ENCODE results near the gene OR6N2. TPM values are rescaled to one million over a fixed set of nuclear protein-coding genes. Genes with fewer than 3 reads are reported as not detected.

The OR6N2 gene
- polyA plus RNA-seq, 3 donors, result not detected

GRCh38 chr1:158732524-158732923 is 48.5 kb downstream of the OR6N2 start:
- Histone ChIP-seq H3K4me2 (replicated peaks; ENCODE audit: extremely low read depth, low read length, poor library complexity, severe bottlenecking) (no peak overlapping the region), H3K27ac (ENCODE audit: low read depth in 1 of 2, low read length in 2 of 2) (no peak overlapping the region), H3K4me3 (replicated peaks in 1 of 3; ENCODE audit: low read depth in 2 of 3, low read length in 3 of 3) (no peak overlapping the region), H3K9ac (ENCODE audit: insufficient read depth, low read length, poor library complexity, severe bottlenecking) (no peak overlapping the region), H3K27me3 (ENCODE audit: control insufficient read depth in 2 of 2, insufficient read depth in 2 of 2, low read length in 2 of 2) (no peaks in the 10 kb centered on the region), H3K9me3 (replicated peaks in 1 of 2; ENCODE audit: control insufficient read depth in 1 of 2, insufficient read depth in 1 of 2, low read length in 2 of 2) (no peaks in the 10 kb centered on the region), H4K20me1 (ENCODE audit: insufficient read depth, low read length) (no peaks in the 10 kb centered on the region), H3K4me1 (ENCODE audit: control insufficient read depth in 1 of 2, insufficient read depth in 2 of 2, low read length in 2 of 2) (peaks cover 3 to 14% of the 10 kb centered on the region in 2 donors), H2AFZ (ENCODE audit: insufficient read depth, low read depth, low read length, poor library complexity, severe bottlenecking) (no peak overlapping the region), H3K79me2 (ENCODE audit: insufficient read depth, low read length) (no peaks in the 10 kb centered on the region), H3K36me3 (replicated peaks in 1 of 2; ENCODE audit: control insufficient read depth in 1 of 2, insufficient read depth in 2 of 2, low read length in 2 of 2) (no peaks in the 10 kb centered on the region)
- WGBS (ENCODE audit: insufficient coverage), result 100% methylated on average over 1 of the region's 2 CpGs
- H3K4me3 Mint-ChIP-seq, result no peak overlapping the region
- intact Hi-C loops (cut with micrococcal nuclease), result no loop called here
- no peaks in the 10 kb centered on the region for H3K27me3 Mint-ChIP-seq (ENCODE audit: low read depth in 3 of 3)
- H3K36me3 Mint-ChIP-seq, result no peaks in the 10 kb centered on the region
- no peak overlapping the region for H3K27ac Mint-ChIP-seq
- peaks cover 17% of the 10 kb centered on the region for H3K4me1 Mint-ChIP-seq
- DNase-seq, result no peak
- peaks cover 0 to 2% (median 0%) of the 10 kb centered on the region in 7 donors for H3K9me3 Mint-ChIP-seq
- TF ChIP-seq, protein P1, sequence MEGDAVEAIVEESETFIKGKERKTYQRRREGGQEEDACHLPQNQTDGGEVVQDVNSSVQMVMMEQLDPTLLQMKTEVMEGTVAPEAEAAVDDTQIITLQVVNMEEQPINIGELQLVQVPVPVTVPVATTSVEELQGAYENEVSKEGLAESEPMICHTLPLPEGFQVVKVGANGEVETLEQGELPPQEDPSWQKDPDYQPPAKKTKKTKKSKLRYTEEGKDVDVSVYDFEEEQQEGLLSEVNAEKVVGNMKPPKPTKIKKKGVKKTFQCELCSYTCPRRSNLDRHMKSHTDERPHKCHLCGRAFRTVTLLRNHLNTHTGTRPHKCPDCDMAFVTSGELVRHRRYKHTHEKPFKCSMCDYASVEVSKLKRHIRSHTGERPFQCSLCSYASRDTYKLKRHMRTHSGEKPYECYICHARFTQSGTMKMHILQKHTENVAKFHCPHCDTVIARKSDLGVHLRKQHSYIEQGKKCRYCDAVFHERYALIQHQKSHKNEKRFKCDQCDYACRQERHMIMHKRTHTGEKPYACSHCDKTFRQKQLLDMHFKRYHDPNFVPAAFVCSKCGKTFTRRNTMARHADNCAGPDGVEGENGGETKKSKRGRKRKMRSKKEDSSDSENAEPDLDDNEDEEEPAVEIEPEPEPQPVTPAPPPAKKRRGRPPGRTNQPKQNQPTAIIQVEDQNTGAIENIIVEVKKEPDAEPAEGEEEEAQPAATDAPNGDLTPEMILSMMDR (IDR thresholded peaks at IDR 0.05), result no peak

DNA sequence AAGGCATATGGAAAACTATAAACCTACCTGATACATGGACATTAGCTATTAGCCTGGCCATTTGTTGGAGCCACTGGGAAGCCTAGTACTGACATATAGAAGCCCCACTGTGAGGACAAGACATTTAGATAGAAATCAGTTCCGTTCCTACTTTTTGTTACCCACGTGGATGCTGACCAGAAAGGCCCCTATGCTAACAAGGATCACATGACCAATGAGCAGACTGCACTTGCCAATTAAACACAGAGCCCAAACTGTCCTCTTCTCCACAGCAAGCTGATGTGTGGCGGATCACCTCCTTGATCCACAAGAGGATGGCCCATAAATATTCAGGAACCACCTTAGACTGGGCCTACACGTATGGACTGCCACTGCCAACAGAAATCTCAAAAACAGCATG is 49.3 kb downstream of the OR6N2 start:
- H3K4me2 ChIP-seq (replicated peaks; ENCODE audit: extremely low read depth, low read length, poor library complexity, severe bottlenecking), result no peak overlapping the region
- no peaks in the 10 kb centered on the region for H3K79me2 ChIP-seq (ENCODE audit: insufficient read depth, low read length)
- H3K27ac ChIP-seq (ENCODE audit: low read depth in 1 of 2, low read length in 2 of 2), result no peak overlapping the region
- H3K4me1 Mint-ChIP-seq, result peaks cover 17% of the 10 kb centered on the region
- WGBS (ENCODE audit: insufficient coverage), result 94% methylated on average over 4 of the region's 4 CpGs
- H3K27ac Mint-ChIP-seq, result no peak overlapping the region
- no peaks in the 10 kb centered on the region for H3K27me3 Mint-ChIP-seq (ENCODE audit: low read depth in 3 of 3)
- H3K4me3 Mint-ChIP-seq, result no peak overlapping the region
- intact Hi-C loops (cut with micrococcal nuclease), result no loop called here
- H3K4me3 ChIP-seq (replicated peaks in 1 of 3; ENCODE audit: low read depth in 2 of 3, low read length in 3 of 3), result no peak overlapping the region
- no peaks in the 10 kb centered on the region for H3K36me3 Mint-ChIP-seq
- H3K4me1 ChIP-seq (ENCODE audit: control insufficient read depth in 1 of 2, insufficient read depth in 2 of 2, low read length in 2 of 2), result peaks cover 3 to 14% of the 10 kb centered on the region in 2 donors
- H3K36me3 ChIP-seq (replicated peaks in 1 of 2; ENCODE audit: control insufficient read depth in 1 of 2, insufficient read depth in 2 of 2, low read length in 2 of 2), result no peaks in the 10 kb centered on the region
- no peak overlapping the region for H2AFZ ChIP-seq (ENCODE audit: insufficient read depth, low read depth, low read length, poor library complexity, severe bottlenecking)
- no peak for DNase-seq
- H3K27me3 ChIP-seq (ENCODE audit: control insufficient read depth in 2 of 2, insufficient read depth in 2 of 2, low read length in 2 of 2), result no peaks in the 10 kb centered on the region
- H3K9me3 ChIP-seq (replicated peaks in 1 of 2; ENCODE audit: control insufficient read depth in 1 of 2, insufficient read depth in 1 of 2, low read length in 2 of 2), result no peaks in the 10 kb centered on the region
- TF ChIP-seq, protein P1 (IDR thresholded peaks at IDR 0.05), result no peak
- no peaks in the 10 kb centered on the region for H4K20me1 ChIP-seq (ENCODE audit: insufficient read depth, low read length)
- H3K9me3 Mint-ChIP-seq, result peaks cover 0 to 2% (median 0%) of the 10 kb centered on the region in 7 donors
- no peak overlapping the region for H3K9ac ChIP-seq (ENCODE audit: insufficient read depth, low read length, poor library complexity, severe bottlenecking)
